Measurements from ENCODE around the gene FAF1. TPM values are rescaled to one million over a fixed set of nuclear protein-coding genes. Genes with fewer than 3 reads are reported as not detected.

The FAF1 gene
- total RNA-seq, 4 donors from 2014 or later: 46.1 to 72.2 (median 52.2) TPM

DNA sequence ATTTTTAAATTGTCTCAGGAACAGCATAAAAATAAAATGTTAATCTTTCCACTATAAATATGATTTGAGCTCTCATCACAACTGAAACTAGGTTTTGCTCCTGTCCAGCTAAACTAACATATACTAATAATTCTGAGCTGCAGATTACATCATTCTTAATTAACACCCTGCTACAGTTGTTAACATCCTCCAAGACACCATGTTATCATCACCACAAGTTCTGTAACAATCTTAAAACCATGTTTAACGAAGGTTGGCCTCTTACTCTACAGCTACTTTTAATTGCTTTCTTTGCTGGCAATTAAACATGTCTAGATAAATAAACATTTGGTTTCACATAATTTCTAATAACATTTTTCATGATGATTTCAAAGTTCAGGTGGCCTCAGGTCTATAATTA is 240.9 kb downstream of the FAF1 start:
- TF ChIP-seq, protein P1, sequence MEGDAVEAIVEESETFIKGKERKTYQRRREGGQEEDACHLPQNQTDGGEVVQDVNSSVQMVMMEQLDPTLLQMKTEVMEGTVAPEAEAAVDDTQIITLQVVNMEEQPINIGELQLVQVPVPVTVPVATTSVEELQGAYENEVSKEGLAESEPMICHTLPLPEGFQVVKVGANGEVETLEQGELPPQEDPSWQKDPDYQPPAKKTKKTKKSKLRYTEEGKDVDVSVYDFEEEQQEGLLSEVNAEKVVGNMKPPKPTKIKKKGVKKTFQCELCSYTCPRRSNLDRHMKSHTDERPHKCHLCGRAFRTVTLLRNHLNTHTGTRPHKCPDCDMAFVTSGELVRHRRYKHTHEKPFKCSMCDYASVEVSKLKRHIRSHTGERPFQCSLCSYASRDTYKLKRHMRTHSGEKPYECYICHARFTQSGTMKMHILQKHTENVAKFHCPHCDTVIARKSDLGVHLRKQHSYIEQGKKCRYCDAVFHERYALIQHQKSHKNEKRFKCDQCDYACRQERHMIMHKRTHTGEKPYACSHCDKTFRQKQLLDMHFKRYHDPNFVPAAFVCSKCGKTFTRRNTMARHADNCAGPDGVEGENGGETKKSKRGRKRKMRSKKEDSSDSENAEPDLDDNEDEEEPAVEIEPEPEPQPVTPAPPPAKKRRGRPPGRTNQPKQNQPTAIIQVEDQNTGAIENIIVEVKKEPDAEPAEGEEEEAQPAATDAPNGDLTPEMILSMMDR (IDR thresholded peaks at IDR 0.05; ENCODE audit: low read depth): no peak

GRCh38 chr1:50717327-50717726 is 242.7 kb downstream of the FAF1 start:
- TF ChIP-seq, protein P1 (IDR thresholded peaks at IDR 0.05; ENCODE audit: low read depth): no peak

DNA sequence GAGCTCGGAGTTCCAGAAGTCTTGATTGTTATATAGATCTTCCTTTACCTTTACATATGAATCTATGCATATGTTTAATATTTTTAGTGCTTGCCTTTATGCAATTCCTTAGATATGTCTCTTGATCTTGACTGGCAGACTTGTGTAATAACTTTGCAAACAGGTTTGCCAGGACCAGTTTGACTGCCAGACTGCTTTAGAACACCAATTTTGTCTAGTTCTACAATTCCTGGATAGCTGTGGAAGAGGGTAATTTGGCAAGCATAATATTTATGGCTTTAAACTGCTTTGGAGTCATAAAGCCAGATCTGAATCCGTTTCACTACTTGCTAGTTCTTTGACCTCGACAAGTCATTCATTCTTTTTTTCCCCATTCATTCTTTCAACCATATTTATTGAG is 250.0 kb downstream of the FAF1 start:
- TF ChIP-seq, protein P1 (IDR thresholded peaks at IDR 0.05; ENCODE audit: low read depth): no peak

DNA sequence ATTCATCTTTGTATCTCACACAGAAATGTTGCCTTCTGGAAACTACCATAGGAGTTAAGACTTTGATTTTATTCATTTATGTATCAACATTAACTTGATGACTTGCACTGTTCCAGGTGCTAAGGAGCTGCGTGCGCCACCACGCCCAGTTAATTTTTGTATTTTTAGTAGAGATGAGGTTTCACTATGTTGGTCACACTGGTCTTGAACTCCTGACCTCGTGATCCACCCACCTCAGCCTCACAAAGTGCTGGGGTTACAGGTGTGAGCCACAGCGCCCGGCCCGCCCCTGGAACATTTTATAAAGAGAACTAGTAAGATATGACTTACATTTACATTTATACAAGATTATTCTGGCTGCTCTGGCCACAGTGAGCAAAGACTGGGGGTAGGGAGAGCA is 252.2 kb downstream of the FAF1 start:
- TF ChIP-seq, protein P1 (IDR thresholded peaks at IDR 0.05; ENCODE audit: low read depth): no peak

DNA sequence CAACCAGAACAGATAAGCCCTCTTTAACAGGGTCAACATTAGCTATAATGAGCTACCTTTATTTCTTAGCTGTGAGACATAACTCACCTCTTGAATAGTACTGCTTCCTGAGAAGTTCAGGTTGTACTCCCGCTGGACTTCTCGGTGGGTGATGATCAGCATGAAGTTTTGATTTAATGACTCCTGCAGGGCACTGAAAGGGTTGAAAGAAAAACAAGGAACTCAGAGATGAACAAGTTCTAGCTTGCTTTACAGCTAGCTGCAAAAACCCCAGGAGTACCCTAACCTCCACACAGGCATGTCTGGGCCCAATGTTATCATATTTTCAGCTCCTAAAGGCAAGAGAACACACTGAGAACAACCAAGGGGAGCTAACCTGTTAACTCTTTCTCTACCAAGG is 254.4 kb downstream of the FAF1 start:
- TF ChIP-seq, protein P1 (IDR thresholded peaks at IDR 0.05; ENCODE audit: low read depth): no peak

DNA sequence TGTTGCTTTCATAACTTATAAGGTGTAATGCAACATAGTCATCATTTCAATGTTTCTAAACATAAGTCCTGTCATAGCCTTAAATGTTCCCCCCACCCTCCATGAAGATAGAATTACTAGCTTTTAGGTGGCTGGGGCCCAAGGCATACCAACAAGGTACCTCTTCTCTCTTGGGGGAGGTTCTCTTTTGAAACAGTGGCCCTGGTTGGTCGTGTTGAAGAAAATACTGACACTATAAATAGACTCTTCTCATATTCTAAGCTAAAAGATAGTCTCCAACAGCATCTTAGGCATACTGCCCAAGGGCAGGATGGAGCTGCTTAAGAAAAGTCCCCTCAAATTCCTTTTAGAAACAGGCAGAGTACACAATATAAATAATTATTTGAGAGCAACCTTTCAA is 255.0 kb downstream of the FAF1 start:
- TF ChIP-seq, protein P1 (IDR thresholded peaks at IDR 0.05; ENCODE audit: low read depth): no peak

DNA sequence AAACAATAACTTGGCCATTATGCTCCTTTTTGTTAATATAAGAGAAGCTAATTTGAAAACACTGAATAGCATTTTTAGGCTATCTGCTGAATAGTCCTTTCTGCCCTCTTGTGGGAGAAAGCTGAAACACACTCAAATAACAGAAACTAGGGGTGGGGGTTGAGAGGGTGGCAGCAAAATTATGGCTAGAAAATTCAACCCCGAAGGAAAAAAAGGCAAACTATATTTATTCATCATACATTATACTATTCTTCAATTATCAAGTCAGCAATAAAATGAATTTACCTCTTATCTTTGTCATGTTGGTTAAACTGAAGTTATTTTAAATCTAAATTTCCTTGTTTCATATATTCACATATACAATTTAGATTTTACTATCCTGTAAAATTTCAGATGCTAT is 255.9 kb downstream of the FAF1 start:
- TF ChIP-seq, protein P1 (IDR thresholded peaks at IDR 0.05; ENCODE audit: low read depth): no peak
